T-helper 1 cell treated with Interleukin-12 subunit alpha and Interleukin-12 subunit beta and Interleukin-4 antibody, amounts not matched to agents 30 ng/mL and 1 ng/mL, for 36 hours (primary cell): Measurements from ENCODE around the gene NACC2. TPM values are rescaled to one million over a fixed set of nuclear protein-coding genes. Genes with fewer than 3 reads are reported as not detected.

Experiments used
- intact Hi-C: fragments of 100-400 bp; cut with micrococcal nuclease; formaldehyde crosslinking; loops from one replicate; pipeline ENCODE4 v1.15.1; 2024
- total RNA-seq: library from RNA; stranded (reverse); gene quantifications from 2 replicates; pipeline ENCODE4 v1.2.3, GENCODE V29; 2022

NACC2 gene
- total RNA-seq, 1 donor from 2014 or later, result 3.7 TPM

GRCh38 chr9:136014147-136014923 lies 80.8 kb downstream of the NACC2 start:
- intact Hi-C loops, result no loop called here

GRCh38 chr9:136013524-136014034 lies 81.5 kb downstream of the NACC2 start:
- intact Hi-C loops, result no loop called here

GRCh38 chr9:136013116-136013515 lies 82.0 kb downstream of the NACC2 start:
- intact Hi-C loops, result no loop called here

GRCh38 chr9:136012651-136013050 lies 82.4 kb downstream of the NACC2 start:
- intact Hi-C loops, result no loop called here

GRCh38 chr9:136011703-136012496 lies 83.2 kb downstream of the NACC2 start:
- intact Hi-C loops, result no loop called here

- intact Hi-C loops, result no loop called here
Measured at GRCh38 chr9:136011376-136011702, 83.8 kb downstream of the NACC2 start.

- intact Hi-C loops, result no loop called here
Measured at GRCh38 chr9:136010615-136011361, 84.3 kb downstream of the NACC2 start.

GRCh38 chr9:136010176-136010575 lies 84.9 kb downstream of the NACC2 start:
- intact Hi-C loops, result no loop called here

GRCh38 chr9:136009516-136009915 lies 85.6 kb downstream of the NACC2 start:
- intact Hi-C loops, result no loop called here

GRCh38 chr9:136008693-136008997 lies 86.4 kb downstream of the NACC2 start:
- intact Hi-C loops, result no loop called here

- intact Hi-C loops, result no loop called here
Measured at GRCh38 chr9:136007934-136008692, 87.0 kb downstream of the NACC2 start.

GRCh38 chr9:136007276-136007933 lies 87.7 kb downstream of the NACC2 start:
- intact Hi-C loops, result no loop called here

- intact Hi-C loops, result no loop called here
Measured at GRCh38 chr9:136006169-136006568, 88.9 kb downstream of the NACC2 start.

GRCh38 chr9:136004712-136005111 lies 90.4 kb downstream of the NACC2 start:
- intact Hi-C loops, result no loop called here

GRCh38 chr9:136004219-136004618 lies 90.9 kb downstream of the NACC2 start:
- intact Hi-C loops, result no loop called here

- intact Hi-C loops, result no loop called here
Measured at GRCh38 chr9:136003411-136004218, 91.5 kb downstream of the NACC2 start.

GRCh38 chr9:136002881-136003280 lies 92.2 kb downstream of the NACC2 start:
- intact Hi-C loops, result no loop called here

- intact Hi-C loops, result no loop called here
Measured at GRCh38 chr9:136002215-136002614, 92.9 kb downstream of the NACC2 start.

GRCh38 chr9:136001231-136001630 lies 93.9 kb downstream of the NACC2 start:
- intact Hi-C loops, result no loop called here
